WTC11 (cell line): ENCODE measurements around the gene FMR1. TPM values are rescaled to one million over a fixed set of nuclear protein-coding genes. Genes with fewer than 3 reads are reported as not detected.

Source experiments
- ATAC-seq: fragments of 200-7000 bp; cut with Tn5 transposase; 2 replicates; pipeline ENCODE4 v1.10.0; 2021; ENCODE audit warnings: mild to moderate bottlenecking, moderate library complexity
- CTCF ChIA-PET: fragments of 300-600 bp; sonication (Branson Sonifier 250); formaldehyde crosslinking; loops from one replicate; lab custom pipeline; 2021; ENCODE audit warnings: antibody characterized with exemption; lab: Charles Lee
- POLR2A ChIA-PET: fragments of 350-600 bp; sonication (Branson Sonifier 250); formaldehyde crosslinking; loops from one replicate; lab custom pipeline; 2021; ENCODE audit warnings: antibody characterized with exemption; lab: Charles Lee
- DNase-seq: peaks from one replicate; pipeline ENCODE4 v3.0.0; 2021; ENCODE audit warnings: low spot score
- H3K27ac Mint-ChIP-seq: 2 replicates; pipeline ENCODE4 v1.8.0; 2021; ENCODE audit warnings: mixed read lengths
- H3K27me3 Mint-ChIP-seq: 2 replicates; pipeline ENCODE4 v1.8.0; 2021; ENCODE audit warnings: low read depth, mild to moderate bottlenecking, moderate library complexity, mixed read lengths
- H3K36me3 Mint-ChIP-seq: 2 replicates; pipeline ENCODE4 v1.8.0; 2021; ENCODE audit warnings: mixed read lengths
- H3K4me1 Mint-ChIP-seq: 2 replicates; pipeline ENCODE4 v1.8.0; 2022; ENCODE audit warnings: mixed read lengths
- H3K4me3 Mint-ChIP-seq: 2 replicates; pipeline ENCODE4 v1.8.0; 2021; ENCODE audit warnings: mild to moderate bottlenecking, moderate library complexity, mixed read lengths
- H3K9me3 Mint-ChIP-seq: 2 replicates; pipeline ENCODE4 v1.8.0; 2021; ENCODE audit warnings: mixed read lengths
- CBFB ChIP-seq: sonication (generic); formaldehyde crosslinking; IDR thresholded peaks from 2 replicates; pipeline ENCODE4 v1.8.1; 2022; ENCODE audit warnings: mild to moderate bottlenecking, low read depth, missing genetic modification reagents
- FOXK1 ChIP-seq: sonication (generic); formaldehyde crosslinking; IDR thresholded peaks from 2 replicates; pipeline ENCODE4 v1.8.0; 2022; ENCODE audit warnings: mild to moderate bottlenecking, moderate library complexity, missing genetic modification reagents
- GABPB1 ChIP-seq: sonication (generic); formaldehyde crosslinking; IDR thresholded peaks from 2 replicates; pipeline ENCODE4 v1.8.1; 2023; ENCODE audit warnings: mild to moderate bottlenecking, missing genetic modification reagents
- GRHL2 ChIP-seq: fragments of 250-450 bp; sonication (Bioruptor Pico); IDR thresholded peaks from 2 replicates; pipeline ENCODE4 v1.8.0; 2022; ENCODE audit warnings: mild to moderate bottlenecking, moderate library complexity; ENCODE audit not compliant: insufficient replicate concordance, severe bottlenecking
- GTF2I ChIP-seq: fragments of 250-450 bp; sonication (Bioruptor Pico); conservative IDR thresholded peaks from 2 replicates; pipeline ENCODE4 v1.4.0; 2021; ENCODE audit warnings: mild to moderate bottlenecking
- JUN ChIP-seq: sonication (generic); formaldehyde crosslinking; IDR thresholded peaks from 2 replicates; pipeline ENCODE4 v1.8.0; 2023; ENCODE audit warnings: mild to moderate bottlenecking, missing genetic modification reagents
- KAT7 ChIP-seq: sonication (generic); formaldehyde crosslinking; IDR thresholded peaks from 2 replicates; pipeline ENCODE4 v1.8.1; 2023; ENCODE audit warnings: missing genetic modification reagents, mild to moderate bottlenecking, borderline replicate concordance
- NFE2L1 ChIP-seq: sonication (generic); formaldehyde crosslinking; IDR thresholded peaks from 2 replicates; pipeline ENCODE4 v1.8.1; 2023; ENCODE audit warnings: missing genetic modification reagents
- NR2C2 ChIP-seq: sonication (generic); formaldehyde crosslinking; IDR thresholded peaks from 2 replicates; pipeline ENCODE4 v1.8.0; 2022; ENCODE audit warnings: mild to moderate bottlenecking, missing genetic modification reagents
- ZNF396 ChIP-seq: fragments of 250-450 bp; sonication (Bioruptor Pico); IDR thresholded peaks from 2 replicates; pipeline ENCODE4 v1.8.0; 2021; ENCODE audit warnings: mild to moderate bottlenecking, moderate library complexity, borderline replicate concordance
- ZNF416 ChIP-seq: fragments of 250-450 bp; sonication (Bioruptor Pico); IDR thresholded peaks from 2 replicates; pipeline ENCODE4 v1.9.0; 2021; ENCODE audit warnings: mild to moderate bottlenecking, inconsistent platforms
- ZNF671 ChIP-seq: fragments of 250-450 bp; sonication (Bioruptor Pico); IDR thresholded peaks from 2 replicates; pipeline ENCODE4 v1.8.0; 2021; ENCODE audit warnings: mild to moderate bottlenecking
- total RNA-seq: library from RNA; stranded (reverse); gene quantifications from 3 replicates; pipeline ENCODE4 v1.2.3, GENCODE V29; 2021
- TF ChIP-seq, protein P1 (sequence below): fragments of 250-450 bp; sonication (Bioruptor Pico); IDR thresholded peaks from 2 replicates; pipeline ENCODE4 v1.9.0; 2021; ENCODE audit warnings: mild to moderate bottlenecking, borderline replicate concordance
- TF ChIP-seq, protein P2 (sequence below): fragments of 250-450 bp; sonication (Bioruptor Pico); IDR thresholded peaks from 2 replicates; pipeline ENCODE4 v1.9.0; 2021; ENCODE audit warnings: moderate library complexity, mild to moderate bottlenecking, inconsistent platforms, borderline replicate concordance
- TF ChIP-seq, protein P3 (sequence below): fragments of 250-450 bp; sonication (Bioruptor Pico); IDR thresholded peaks from 2 replicates; pipeline ENCODE4 v1.8.0; 2021; ENCODE audit warnings: mild to moderate bottlenecking
- TF ChIP-seq, protein P4 (sequence below): sonication (generic); formaldehyde crosslinking; IDR thresholded peaks from 2 replicates; pipeline ENCODE4 v1.8.0; 2022; ENCODE audit warnings: missing genetic modification reagents
- TF ChIP-seq, protein P5 (sequence below): sonication (generic); formaldehyde crosslinking; IDR thresholded peaks from 2 replicates; pipeline ENCODE4 v1.8.0; 2022; ENCODE audit warnings: mild to moderate bottlenecking, missing genetic modification reagents

The FMR1 gene
- total RNA-seq, 1 experiment from 2014 or later = 32.7 TPM

DNA sequence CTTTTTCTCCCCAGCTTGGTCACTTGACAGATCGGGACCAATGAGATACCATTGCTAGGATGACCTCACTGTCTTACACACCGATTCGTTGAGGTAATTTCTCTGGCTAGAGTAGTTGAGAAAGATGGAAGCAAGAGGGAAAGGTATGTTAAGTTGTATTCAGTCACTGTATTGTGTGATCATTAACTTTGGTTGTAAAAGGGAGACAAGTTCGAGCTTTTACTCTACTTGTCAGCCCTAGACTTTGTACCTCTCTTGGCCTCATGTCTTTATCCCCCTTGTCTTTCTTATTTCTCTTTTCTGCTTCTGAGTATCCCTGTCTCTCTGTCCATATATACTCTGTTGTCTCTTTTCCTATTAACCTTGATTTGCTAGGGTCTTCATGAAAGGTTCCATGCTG is 15.5 kb downstream of the FMR1 start (continued):
- TF ChIP-seq, protein P1, sequence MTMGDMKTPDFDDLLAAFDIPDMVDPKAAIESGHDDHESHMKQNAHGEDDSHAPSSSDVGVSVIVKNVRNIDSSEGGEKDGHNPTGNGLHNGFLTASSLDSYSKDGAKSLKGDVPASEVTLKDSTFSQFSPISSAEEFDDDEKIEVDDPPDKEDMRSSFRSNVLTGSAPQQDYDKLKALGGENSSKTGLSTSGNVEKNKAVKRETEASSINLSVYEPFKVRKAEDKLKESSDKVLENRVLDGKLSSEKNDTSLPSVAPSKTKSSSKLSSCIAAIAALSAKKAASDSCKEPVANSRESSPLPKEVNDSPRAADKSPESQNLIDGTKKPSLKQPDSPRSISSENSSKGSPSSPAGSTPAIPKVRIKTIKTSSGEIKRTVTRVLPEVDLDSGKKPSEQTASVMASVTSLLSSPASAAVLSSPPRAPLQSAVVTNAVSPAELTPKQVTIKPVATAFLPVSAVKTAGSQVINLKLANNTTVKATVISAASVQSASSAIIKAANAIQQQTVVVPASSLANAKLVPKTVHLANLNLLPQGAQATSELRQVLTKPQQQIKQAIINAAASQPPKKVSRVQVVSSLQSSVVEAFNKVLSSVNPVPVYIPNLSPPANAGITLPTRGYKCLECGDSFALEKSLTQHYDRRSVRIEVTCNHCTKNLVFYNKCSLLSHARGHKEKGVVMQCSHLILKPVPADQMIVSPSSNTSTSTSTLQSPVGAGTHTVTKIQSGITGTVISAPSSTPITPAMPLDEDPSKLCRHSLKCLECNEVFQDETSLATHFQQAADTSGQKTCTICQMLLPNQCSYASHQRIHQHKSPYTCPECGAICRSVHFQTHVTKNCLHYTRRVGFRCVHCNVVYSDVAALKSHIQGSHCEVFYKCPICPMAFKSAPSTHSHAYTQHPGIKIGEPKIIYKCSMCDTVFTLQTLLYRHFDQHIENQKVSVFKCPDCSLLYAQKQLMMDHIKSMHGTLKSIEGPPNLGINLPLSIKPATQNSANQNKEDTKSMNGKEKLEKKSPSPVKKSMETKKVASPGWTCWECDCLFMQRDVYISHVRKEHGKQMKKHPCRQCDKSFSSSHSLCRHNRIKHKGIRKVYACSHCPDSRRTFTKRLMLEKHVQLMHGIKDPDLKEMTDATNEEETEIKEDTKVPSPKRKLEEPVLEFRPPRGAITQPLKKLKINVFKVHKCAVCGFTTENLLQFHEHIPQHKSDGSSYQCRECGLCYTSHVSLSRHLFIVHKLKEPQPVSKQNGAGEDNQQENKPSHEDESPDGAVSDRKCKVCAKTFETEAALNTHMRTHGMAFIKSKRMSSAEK (CRISPR knock-in tag) = no peak
- no peak for TF ChIP-seq ZNF671
- TF ChIP-seq JUN = no peak
- TF ChIP-seq FOXK1 (CRISPR knock-in tag) = no peak
- TF ChIP-seq, protein P2, sequence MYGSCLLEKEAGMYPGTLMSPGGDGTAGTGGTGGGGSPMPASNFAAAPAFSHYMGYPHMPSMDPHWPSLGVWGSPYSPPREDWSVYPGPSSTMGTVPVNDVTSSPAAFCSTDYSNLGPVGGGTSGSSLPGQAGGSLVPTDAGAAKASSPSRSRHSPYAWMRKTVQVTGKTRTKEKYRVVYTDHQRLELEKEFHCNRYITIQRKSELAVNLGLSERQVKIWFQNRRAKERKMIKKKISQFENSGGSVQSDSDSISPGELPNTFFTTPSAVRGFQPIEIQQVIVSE = no peak

DNA sequence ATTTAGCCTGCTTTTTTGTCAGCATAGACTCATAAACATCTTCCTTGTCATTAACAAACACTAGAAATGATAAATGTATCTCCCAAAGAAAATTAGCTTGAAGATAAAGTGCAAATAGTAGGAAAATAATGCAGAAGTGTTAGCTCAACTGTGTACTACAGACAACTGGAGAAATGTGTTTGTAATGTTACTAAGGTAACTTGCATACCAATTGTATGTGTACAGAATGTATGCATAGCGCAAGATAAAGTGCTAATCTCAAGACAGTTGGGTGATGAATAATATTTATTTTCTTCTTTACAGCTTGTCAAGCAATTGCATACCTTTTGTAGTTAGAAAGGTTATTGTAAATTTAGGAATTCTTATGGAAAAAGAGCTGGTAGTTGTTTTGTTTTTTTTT is 22.1 kb downstream of the FMR1 start:
- POLR2A ChIA-PET = no interaction called here
- DNase-seq (no peak), ATAC-seq (no peak)
- TF ChIP-seq, protein P3, sequence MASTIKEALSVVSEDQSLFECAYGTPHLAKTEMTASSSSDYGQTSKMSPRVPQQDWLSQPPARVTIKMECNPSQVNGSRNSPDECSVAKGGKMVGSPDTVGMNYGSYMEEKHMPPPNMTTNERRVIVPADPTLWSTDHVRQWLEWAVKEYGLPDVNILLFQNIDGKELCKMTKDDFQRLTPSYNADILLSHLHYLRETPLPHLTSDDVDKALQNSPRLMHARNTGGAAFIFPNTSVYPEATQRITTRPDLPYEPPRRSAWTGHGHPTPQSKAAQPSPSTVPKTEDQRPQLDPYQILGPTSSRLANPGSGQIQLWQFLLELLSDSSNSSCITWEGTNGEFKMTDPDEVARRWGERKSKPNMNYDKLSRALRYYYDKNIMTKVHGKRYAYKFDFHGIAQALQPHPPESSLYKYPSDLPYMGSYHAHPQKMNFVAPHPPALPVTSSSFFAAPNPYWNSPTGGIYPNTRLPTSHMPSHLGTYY (CRISPR knock-in tag) = no peak
- TF ChIP-seq NFE2L1 (CRISPR knock-in tag) (no peak), GRHL2 (CRISPR knock-in tag) (no peak), GABPB1 (CRISPR knock-in tag) (no peak), FOXK1 (CRISPR knock-in tag) (no peak), KAT7 (CRISPR knock-in tag) (no peak), ZNF396 (CRISPR knock-in tag) (no peak), ZNF416 (CRISPR knock-in tag) (no peak), GTF2I (CRISPR knock-in tag) (no peak), NR2C2 (no peak), CBFB (CRISPR knock-in tag) (no peak)
- TF ChIP-seq, protein P4, sequence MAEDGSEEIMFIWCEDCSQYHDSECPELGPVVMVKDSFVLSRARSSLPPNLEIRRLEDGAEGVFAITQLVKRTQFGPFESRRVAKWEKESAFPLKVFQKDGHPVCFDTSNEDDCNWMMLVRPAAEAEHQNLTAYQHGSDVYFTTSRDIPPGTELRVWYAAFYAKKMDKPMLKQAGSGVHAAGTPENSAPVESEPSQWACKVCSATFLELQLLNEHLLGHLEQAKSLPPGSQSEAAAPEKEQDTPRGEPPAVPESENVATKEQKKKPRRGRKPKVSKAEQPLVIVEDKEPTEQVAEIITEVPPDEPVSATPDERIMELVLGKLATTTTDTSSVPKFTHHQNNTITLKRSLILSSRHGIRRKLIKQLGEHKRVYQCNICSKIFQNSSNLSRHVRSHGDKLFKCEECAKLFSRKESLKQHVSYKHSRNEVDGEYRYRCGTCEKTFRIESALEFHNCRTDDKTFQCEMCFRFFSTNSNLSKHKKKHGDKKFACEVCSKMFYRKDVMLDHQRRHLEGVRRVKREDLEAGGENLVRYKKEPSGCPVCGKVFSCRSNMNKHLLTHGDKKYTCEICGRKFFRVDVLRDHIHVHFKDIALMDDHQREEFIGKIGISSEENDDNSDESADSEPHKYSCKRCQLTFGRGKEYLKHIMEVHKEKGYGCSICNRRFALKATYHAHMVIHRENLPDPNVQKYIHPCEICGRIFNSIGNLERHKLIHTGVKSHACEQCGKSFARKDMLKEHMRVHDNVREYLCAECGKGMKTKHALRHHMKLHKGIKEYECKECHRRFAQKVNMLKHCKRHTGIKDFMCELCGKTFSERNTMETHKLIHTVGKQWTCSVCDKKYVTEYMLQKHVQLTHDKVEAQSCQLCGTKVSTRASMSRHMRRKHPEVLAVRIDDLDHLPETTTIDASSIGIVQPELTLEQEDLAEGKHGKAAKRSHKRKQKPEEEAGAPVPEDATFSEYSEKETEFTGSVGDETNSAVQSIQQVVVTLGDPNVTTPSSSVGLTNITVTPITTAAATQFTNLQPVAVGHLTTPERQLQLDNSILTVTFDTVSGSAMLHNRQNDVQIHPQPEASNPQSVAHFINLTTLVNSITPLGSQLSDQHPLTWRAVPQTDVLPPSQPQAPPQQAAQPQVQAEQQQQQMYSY (CRISPR knock-in tag) = no peak
- TF ChIP-seq, protein P5, sequence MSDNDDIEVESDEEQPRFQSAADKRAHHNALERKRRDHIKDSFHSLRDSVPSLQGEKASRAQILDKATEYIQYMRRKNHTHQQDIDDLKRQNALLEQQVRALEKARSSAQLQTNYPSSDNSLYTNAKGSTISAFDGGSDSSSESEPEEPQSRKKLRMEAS (CRISPR knock-in tag) = no peak
- Mint-ChIP-seq H3K4me1 (no peaks in the 10 kb centered on the region), H3K9me3 (no peaks in the 10 kb centered on the region), H3K27ac (no peak overlapping the region), H3K4me3 (no peak overlapping the region), H3K36me3 (peaks cover 33% of the 10 kb centered on the region), H3K27me3 (no peaks in the 10 kb centered on the region)
- CTCF ChIA-PET = no interaction called here
